Prostate gland (tissue), 2 donors: Measurements from ENCODE around the gene VPS26B.

Experiments
- POLR2A ChIP-seq: fragments of 450-650 bp; IDR thresholded peaks from one replicate; pipeline ENCODE4 v1.6.1; 2016; ENCODE audit warnings: antibody characterized with exemption, mild to moderate bottlenecking
- TF ChIP-seq, protein P1 (sequence below), 4 experiments: fragments of 200-600 bp in 2 of 4; fragments of 450-650 bp in 2 of 4; sonication (generic) in 2 of 4; IDR thresholded peaks; 1 replicate in 3 of 4; 2 replicates in 1 of 4; pipeline ENCODE4 v1.5.1; 2016 to 2019; ENCODE audit warnings: antibody characterized with exemption in 4 of 4, mild to moderate bottlenecking in 2 of 4, moderate library complexity in 2 of 4

DNA sequence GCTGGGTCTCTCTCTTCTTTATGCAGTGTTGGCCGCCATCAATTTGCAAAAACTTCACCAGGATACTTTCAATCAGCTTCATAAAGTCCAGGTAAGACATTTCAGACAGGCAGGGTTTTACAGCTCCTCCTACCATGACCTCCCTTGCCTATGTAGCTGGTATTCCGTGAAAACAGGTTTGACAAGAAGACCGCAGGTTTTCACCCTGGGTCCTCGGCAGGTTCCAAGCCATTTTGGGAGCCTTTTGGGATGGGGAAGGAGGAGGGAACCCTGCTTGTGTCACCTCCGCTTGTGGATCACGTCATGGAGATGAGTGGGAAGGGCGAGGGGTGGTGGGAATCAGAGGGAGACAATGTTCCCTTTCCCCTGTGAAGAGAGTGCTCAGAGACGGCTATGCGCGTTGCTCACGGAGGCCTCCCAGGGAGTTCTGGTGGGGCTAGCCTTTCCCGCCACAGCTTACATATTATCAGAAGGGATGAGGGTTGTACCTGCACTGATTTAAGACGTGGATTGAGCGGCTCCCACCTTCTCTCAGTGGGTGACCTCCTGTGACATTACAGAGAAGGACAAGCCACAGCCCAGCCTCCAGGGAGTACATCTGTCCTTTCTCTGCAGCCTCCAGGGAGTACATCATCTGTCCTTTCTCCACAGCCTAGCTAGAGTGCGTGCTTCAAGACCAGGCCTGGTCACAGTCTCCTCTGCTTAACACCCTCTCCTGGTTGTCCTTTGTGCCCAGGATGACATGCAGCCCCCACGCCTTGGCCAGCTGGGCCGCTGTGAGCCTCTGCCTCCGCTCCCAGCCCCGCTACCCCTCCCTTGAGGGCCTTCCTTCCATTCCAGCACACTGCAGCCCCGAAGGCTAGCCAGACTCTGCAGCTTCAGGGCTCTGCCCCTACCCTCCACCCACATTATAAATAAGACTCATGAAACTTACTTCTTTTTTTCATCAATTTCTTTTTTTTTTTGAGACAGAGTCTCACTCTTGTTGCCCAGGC lies 68.9 kb downstream of the VPS26B start:
- TF ChIP-seq, protein P1, sequence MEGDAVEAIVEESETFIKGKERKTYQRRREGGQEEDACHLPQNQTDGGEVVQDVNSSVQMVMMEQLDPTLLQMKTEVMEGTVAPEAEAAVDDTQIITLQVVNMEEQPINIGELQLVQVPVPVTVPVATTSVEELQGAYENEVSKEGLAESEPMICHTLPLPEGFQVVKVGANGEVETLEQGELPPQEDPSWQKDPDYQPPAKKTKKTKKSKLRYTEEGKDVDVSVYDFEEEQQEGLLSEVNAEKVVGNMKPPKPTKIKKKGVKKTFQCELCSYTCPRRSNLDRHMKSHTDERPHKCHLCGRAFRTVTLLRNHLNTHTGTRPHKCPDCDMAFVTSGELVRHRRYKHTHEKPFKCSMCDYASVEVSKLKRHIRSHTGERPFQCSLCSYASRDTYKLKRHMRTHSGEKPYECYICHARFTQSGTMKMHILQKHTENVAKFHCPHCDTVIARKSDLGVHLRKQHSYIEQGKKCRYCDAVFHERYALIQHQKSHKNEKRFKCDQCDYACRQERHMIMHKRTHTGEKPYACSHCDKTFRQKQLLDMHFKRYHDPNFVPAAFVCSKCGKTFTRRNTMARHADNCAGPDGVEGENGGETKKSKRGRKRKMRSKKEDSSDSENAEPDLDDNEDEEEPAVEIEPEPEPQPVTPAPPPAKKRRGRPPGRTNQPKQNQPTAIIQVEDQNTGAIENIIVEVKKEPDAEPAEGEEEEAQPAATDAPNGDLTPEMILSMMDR (IDR thresholded peaks at IDR 0.05), result no peak
- TF ChIP-seq POLR2A, result no peak
